ENCODE data around the gene FEN1. TPM values are rescaled to one million over a fixed set of nuclear protein-coding genes. Genes with fewer than 3 reads are reported as not detected.
A peak's percentile ranks its signal among the peaks of the same experiment; 100 is the strongest.

FEN1 gene
- total RNA-seq, 1 experiment from 2014 or later: 86.1 TPM

DNA sequence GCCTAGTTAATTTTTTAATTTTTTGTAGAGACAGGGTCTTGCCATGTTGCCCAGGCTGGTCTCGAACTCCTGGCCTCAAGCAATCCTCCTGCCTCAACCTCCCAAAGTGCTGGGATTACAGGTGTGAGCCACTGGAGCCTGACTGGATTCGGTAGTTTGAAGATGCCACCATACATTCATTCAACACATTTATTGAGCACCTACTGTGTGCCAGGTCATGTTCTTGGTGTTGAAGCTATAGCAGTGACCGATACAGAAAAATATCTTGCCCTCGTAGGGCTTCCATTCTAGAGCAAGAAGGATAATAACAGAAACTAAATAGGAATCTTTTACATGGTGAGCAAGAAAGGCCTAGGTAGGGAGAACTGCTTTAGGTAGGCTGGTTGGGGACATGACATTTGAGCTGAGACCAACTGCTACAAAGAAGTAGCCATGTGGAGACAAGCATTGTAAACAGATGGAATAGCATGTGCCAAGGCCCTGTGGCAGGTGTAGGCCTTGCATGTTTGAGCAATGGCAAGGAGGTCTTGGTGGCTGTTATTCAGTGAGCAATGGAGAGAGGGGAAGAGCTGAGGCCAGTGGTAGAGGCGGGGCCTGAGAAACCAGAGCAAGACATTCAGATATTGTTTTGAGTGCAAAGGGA, 42.0 kb upstream of the FEN1 start:
- Mint-ChIP-seq H3K27ac (ENCODE audit: unreplicated experiment) (no peak overlapping the region), H3K4me3 (ENCODE audit: unreplicated experiment) (peak overlapping the region; percentile 96), H3K27me3 (ENCODE audit: insufficient read depth, unreplicated experiment) (no peaks in the 10 kb centered on the region), H3K36me3 (ENCODE audit: insufficient read depth, unreplicated experiment) (peaks cover 18% of the 10 kb centered on the region), H3K9me3 (ENCODE audit: unreplicated experiment) (no peaks in the 10 kb centered on the region), H3K4me1 (ENCODE audit: low read depth, unreplicated experiment) (peaks cover 26% of the 10 kb centered on the region)
- H3K4me3 ChIP-seq (ENCODE audit: low read depth, low read length): no peak overlapping the region
- TF ChIP-seq, protein P1, sequence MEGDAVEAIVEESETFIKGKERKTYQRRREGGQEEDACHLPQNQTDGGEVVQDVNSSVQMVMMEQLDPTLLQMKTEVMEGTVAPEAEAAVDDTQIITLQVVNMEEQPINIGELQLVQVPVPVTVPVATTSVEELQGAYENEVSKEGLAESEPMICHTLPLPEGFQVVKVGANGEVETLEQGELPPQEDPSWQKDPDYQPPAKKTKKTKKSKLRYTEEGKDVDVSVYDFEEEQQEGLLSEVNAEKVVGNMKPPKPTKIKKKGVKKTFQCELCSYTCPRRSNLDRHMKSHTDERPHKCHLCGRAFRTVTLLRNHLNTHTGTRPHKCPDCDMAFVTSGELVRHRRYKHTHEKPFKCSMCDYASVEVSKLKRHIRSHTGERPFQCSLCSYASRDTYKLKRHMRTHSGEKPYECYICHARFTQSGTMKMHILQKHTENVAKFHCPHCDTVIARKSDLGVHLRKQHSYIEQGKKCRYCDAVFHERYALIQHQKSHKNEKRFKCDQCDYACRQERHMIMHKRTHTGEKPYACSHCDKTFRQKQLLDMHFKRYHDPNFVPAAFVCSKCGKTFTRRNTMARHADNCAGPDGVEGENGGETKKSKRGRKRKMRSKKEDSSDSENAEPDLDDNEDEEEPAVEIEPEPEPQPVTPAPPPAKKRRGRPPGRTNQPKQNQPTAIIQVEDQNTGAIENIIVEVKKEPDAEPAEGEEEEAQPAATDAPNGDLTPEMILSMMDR (IDR thresholded peaks at IDR 0.05; ENCODE audit: insufficient read depth in 1 of 2, low read depth in 1 of 2, low read length in 1 of 2, severe bottlenecking in 1 of 2, unreplicated experiment in 1 of 2): no peak
- CTCF ChIA-PET: interaction anchor here (1.0 to 2.1 kb wide), 5 partner anchors 17 to 42 kb away, joined by 3 to 7 read pairs (median 3); partner anchors contain the start of genes FEN1 and TMEM258
- no peaks in the 10 kb centered on the region for H3K9me3 ChIP-seq
- POLR2A ChIA-PET: no interaction called here
- no peaks in the 10 kb centered on the region for H3K36me3 ChIP-seq (ENCODE audit: control insufficient read depth, insufficient read depth, low read length)
- peaks cover 46% of the 10 kb centered on the region for H3K4me1 ChIP-seq
- no peaks in the 10 kb centered on the region for H3K27me3 ChIP-seq (replicated peaks; ENCODE audit: control insufficient read depth, insufficient read depth, low read length)
- intact Hi-C loops (cut with micrococcal nuclease; ENCODE audit: unreplicated experiment): no loop called here
- DNase-seq: no peak
- no TSS peak for BruUV-seq (replicated peaks)

DNA sequence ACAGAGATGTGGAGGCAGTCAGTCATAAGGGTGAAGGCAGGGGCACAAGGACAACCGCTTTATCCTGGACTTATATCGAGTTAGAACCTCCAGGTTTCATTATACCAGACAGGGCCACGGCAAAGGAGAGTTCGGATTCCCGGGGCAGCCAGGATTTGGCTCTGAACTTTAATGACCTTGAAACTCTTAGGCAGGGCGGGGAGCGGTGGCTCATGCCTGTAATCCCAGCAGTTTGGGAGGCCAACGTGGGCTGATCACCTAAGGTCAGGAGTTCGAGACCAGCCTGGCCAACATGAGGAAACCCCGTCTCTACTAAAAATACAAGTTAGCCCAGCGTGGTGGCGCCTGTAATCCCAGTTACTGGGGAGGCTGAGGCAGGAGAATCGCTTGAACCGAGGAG, 41.3 kb upstream of the FEN1 start:
- Histone ChIP-seq H3K9me3 (no peaks in the 10 kb centered on the region), H3K27me3 (replicated peaks; ENCODE audit: control insufficient read depth, insufficient read depth, low read length) (no peaks in the 10 kb centered on the region), H3K4me1 (peaks cover 53% of the 10 kb centered on the region), H3K4me3 (ENCODE audit: low read depth, low read length) (no peak overlapping the region), H3K36me3 (ENCODE audit: control insufficient read depth, insufficient read depth, low read length) (no peaks in the 10 kb centered on the region)
- peak overlapping the region; percentile 96 for H3K4me3 Mint-ChIP-seq (ENCODE audit: unreplicated experiment)
- no peak overlapping the region for H3K27ac Mint-ChIP-seq (ENCODE audit: unreplicated experiment)
- POLR2A ChIA-PET: no interaction called here
- no TSS peak for BruUV-seq (replicated peaks)
- peaks cover 33% of the 10 kb centered on the region for H3K4me1 Mint-ChIP-seq (ENCODE audit: low read depth, unreplicated experiment)
- TF ChIP-seq, protein P1 (IDR thresholded peaks at IDR 0.05; ENCODE audit: insufficient read depth in 1 of 2, low read depth in 1 of 2, low read length in 1 of 2, severe bottlenecking in 1 of 2, unreplicated experiment in 1 of 2): no peak
- H3K9me3 Mint-ChIP-seq (ENCODE audit: unreplicated experiment): no peaks in the 10 kb centered on the region
- H3K27me3 Mint-ChIP-seq (ENCODE audit: insufficient read depth, unreplicated experiment): no peaks in the 10 kb centered on the region
- intact Hi-C loops (cut with micrococcal nuclease; ENCODE audit: unreplicated experiment): no loop called here
- DNase-seq: no peak
- peaks cover 18% of the 10 kb centered on the region for H3K36me3 Mint-ChIP-seq (ENCODE audit: insufficient read depth, unreplicated experiment)
- CTCF ChIA-PET: interaction anchor here (0.5 to 1.4 kb wide), 6 partner anchors 15 to 592 kb away, joined by 3 to 9 read pairs (median 3); partner anchors contain the start of genes FEN1 and TMEM258

DNA sequence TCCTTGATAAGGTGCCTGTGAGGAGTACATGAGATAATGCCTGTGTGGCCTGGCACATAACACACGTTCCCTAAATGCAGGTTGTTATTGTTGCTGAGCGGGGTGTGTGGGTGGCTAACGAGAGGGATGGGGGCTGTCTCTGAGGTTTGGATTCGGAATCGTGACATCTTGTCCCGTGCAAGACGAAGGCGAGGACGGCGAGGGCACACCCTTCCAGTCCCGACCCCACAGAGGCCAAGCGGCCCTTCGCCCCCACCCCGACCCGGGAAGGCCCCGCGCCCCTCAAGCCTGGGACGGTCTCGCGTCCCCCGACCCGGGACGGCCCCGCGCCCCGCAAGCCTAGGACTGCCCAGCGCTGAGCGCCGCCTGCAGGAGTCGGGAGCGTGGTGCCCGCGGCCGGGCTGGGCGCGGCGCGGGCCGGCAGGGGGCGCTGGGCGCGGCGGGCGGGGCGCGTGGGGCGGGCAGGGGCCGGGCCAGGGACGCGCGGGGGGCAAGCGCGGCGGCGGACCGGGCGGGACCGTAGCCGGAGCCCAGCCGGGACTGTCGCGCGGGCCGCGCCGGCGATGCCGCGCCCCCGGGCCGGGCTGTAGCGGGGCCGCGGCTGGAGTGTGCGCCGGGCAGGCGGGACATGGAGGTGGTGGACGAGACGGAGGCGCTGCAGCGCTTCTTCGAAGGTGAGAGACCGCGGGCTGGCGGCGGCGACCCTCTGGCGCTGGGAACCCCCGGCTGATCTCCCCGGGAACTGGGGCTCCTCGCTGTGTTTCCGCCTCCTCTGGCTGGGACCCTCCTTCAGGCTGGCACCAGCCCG, 40.4 kb upstream of the FEN1 start, which contains the start of gene MYRF:
Gene MYRF (plus strand): TSS at position 520 of the 808 bp plus-strand sequence. CDS start 109 bp downstream, at position 629.
- no peaks in the 10 kb centered on the region for H3K27me3 Mint-ChIP-seq (ENCODE audit: insufficient read depth, unreplicated experiment)
- intact Hi-C loops (cut with micrococcal nuclease; ENCODE audit: unreplicated experiment): no loop called here
- H3K4me1 Mint-ChIP-seq (ENCODE audit: low read depth, unreplicated experiment): peaks cover 42% of the 10 kb centered on the region
- no TSS peak for BruUV-seq (replicated peaks)
- peak within 1 kb of the TSS; percentile 94 for H3K27ac Mint-ChIP-seq (ENCODE audit: unreplicated experiment)
- no peaks in the 10 kb centered on the region for H3K9me3 Mint-ChIP-seq (ENCODE audit: unreplicated experiment)
- Histone ChIP-seq H3K4me1 (peaks cover 60% of the 10 kb centered on the region), H3K9me3 (no peaks in the 10 kb centered on the region), H3K36me3 (ENCODE audit: control insufficient read depth, insufficient read depth, low read length) (no peaks in the 10 kb centered on the region), H3K27me3 (replicated peaks; ENCODE audit: control insufficient read depth, insufficient read depth, low read length) (no peaks in the 10 kb centered on the region), H3K4me3 (ENCODE audit: low read depth, low read length) (peak within 1 kb of the TSS; percentile 82)
- H3K36me3 Mint-ChIP-seq (ENCODE audit: insufficient read depth, unreplicated experiment): peaks cover 27% of the 10 kb centered on the region
- peak; percentile 63 to 83 for DNase-seq
- CTCF ChIA-PET: interaction anchor here (0.6 to 6.0 kb wide), 3 partner anchors 16 to 36 kb away, joined by 3 to 55 read pairs (median 3); no protein-coding TSS in a partner anchor
- H3K4me3 Mint-ChIP-seq (ENCODE audit: unreplicated experiment): peak within 1 kb of the TSS; percentile 96
- TF ChIP-seq, protein P1 (IDR thresholded peaks at IDR 0.05; ENCODE audit: insufficient read depth in 1 of 2, low read depth in 1 of 2, low read length in 1 of 2, severe bottlenecking in 1 of 2, unreplicated experiment in 1 of 2): peak in 1 of 2 experiments; percentile 67
- POLR2A ChIA-PET: no interaction called here

Data from Caco-2 (cell line).